ENCODE results near the gene GPR146. TPM values are rescaled to one million over a fixed set of nuclear protein-coding genes. Genes with fewer than 3 reads are reported as not detected.
"Not testable (repeated sequence)": the region's sequence is repeated elsewhere in the genome, so short reads cannot be mapped to it uniquely, and the experiment has no call there.

Gene GPR146
- total RNA-seq: 54.1 TPM
- long read RNA-seq, transcript GPR146-205 (2 exons, 534 nt): minor isoform, 20 of 415 reads
- long read RNA-seq, transcript GPR146-203 (2 exons, 1,053 nt): minor isoform, 42 of 415 reads
- long read RNA-seq, transcript GPR146-201 (2 exons, 1,969 nt): major isoform, 273 of 415 reads
- long read RNA-seq, partial matches to known transcripts: 43 of 415 reads
- long read RNA-seq, other reads (novel, unspliced or antisense): 37 of 415 reads

GRCh38 chr7:1044189-1045068 lies at the start of gene GPR146:
Gene GPR146, plus strand, starts transcription at chr7:1044546. Its CDS starts 12,970 bp downstream, at chr7:1057516.
- DNase-seq (ENCODE audit: low spot score): peak; percentile 99

GRCh38 chr7:994592-995308 lies 49.6 kb upstream of the GPR146 start:
- DNase-seq (ENCODE audit: low spot score): no peak

GRCh38 chr7:995571-995970 lies 48.8 kb upstream of the GPR146 start:
- no peak for DNase-seq (ENCODE audit: low spot score)

GRCh38 chr7:996079-996872 lies 48.1 kb upstream of the GPR146 start:
- no peak for DNase-seq (ENCODE audit: low spot score)

- DNase-seq (ENCODE audit: low spot score): no peak
Observed at GRCh38 chr7:997404-998395, 46.6 kb upstream of the GPR146 start.

- DNase-seq (ENCODE audit: low spot score): no peak
Observed at GRCh38 chr7:999149-999879, 45.0 kb upstream of the GPR146 start.

GRCh38 chr7:999941-1000935 lies 44.1 kb upstream of the GPR146 start:
- no peak for DNase-seq (ENCODE audit: low spot score)

- not testable (repeated sequence) for DNase-seq (ENCODE audit: low spot score)
Observed at GRCh38 chr7:1001069-1001770, 43.1 kb upstream of the GPR146 start.

- not testable (repeated sequence) for DNase-seq (ENCODE audit: low spot score)
Observed at GRCh38 chr7:1002026-1002425, 42.3 kb upstream of the GPR146 start.

- not testable (repeated sequence) for DNase-seq (ENCODE audit: low spot score)
Observed at GRCh38 chr7:1002445-1002844, 41.9 kb upstream of the GPR146 start.

GRCh38 chr7:1004018-1004852 lies 40.1 kb upstream of the GPR146 start:
- no peak for DNase-seq (ENCODE audit: low spot score)

GRCh38 chr7:1005303-1005702 lies 39.0 kb upstream of the GPR146 start:
- DNase-seq (ENCODE audit: low spot score): no peak

- DNase-seq (ENCODE audit: low spot score): no peak
Observed at GRCh38 chr7:1007901-1008300, 36.4 kb upstream of the GPR146 start.

- no peak for DNase-seq (ENCODE audit: low spot score)
Observed at GRCh38 chr7:1008733-1009363, 35.5 kb upstream of the GPR146 start.

- DNase-seq (ENCODE audit: low spot score): no peak
Observed at GRCh38 chr7:1009747-1010146, 34.6 kb upstream of the GPR146 start.

GRCh38 chr7:1010226-1010625 lies 34.1 kb upstream of the GPR146 start:
- DNase-seq (ENCODE audit: low spot score): no peak
